Stimulated activated CD4-positive, alpha-beta T cell treated with anti-CD3 and anti-CD28 coated beads, Interleukin-1b, Interleukin-23, amount 100 ng/mL, for 48 hours (primary cell): ENCODE measurements around the gene GLYAT.

Experiments used
- DNase-seq: peaks from one replicate; pipeline ENCODE4 v3.0.0-alpha.2; 2020

GLYAT gene, protein sequence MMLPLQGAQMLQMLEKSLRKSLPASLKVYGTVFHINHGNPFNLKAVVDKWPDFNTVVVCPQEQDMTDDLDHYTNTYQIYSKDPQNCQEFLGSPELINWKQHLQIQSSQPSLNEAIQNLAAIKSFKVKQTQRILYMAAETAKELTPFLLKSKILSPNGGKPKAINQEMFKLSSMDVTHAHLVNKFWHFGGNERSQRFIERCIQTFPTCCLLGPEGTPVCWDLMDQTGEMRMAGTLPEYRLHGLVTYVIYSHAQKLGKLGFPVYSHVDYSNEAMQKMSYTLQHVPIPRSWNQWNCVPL

DNA sequence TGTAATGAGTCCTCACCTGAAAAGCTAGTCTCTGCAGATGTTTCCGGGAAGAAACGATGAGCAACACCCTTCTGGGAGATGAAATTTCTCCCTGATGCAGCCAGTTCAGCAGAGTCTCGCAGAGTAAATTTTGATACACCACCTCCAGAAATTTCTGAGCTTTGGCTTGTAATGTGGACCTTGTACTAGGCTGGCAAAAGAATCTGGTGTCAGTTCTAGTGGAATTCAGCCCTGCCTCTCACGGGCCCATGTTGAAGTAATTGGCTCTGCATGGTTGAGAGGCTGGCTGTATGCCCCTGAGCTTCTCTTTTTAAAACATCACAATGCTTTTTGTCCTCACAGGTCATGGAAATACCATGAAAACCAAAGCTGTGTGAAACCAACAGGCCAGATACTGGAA lies at the start of gene GLYAT:
GLYAT (minus strand) TSS at position 125 of the 400 bp plus-strand sequence. CDS start 7,447 bp downstream, outside the sequence.
- DNase-seq = no peak

GRCh38 chr11:58781345-58781744 lies 49.6 kb upstream of the GLYAT start:
- no peak for DNase-seq

GRCh38 chr11:58780578-58780977 lies 48.8 kb upstream of the GLYAT start:
- DNase-seq = no peak

GRCh38 chr11:58776891-58777710 lies 45.4 kb upstream of the GLYAT start:
- DNase-seq = no peak

DNA sequence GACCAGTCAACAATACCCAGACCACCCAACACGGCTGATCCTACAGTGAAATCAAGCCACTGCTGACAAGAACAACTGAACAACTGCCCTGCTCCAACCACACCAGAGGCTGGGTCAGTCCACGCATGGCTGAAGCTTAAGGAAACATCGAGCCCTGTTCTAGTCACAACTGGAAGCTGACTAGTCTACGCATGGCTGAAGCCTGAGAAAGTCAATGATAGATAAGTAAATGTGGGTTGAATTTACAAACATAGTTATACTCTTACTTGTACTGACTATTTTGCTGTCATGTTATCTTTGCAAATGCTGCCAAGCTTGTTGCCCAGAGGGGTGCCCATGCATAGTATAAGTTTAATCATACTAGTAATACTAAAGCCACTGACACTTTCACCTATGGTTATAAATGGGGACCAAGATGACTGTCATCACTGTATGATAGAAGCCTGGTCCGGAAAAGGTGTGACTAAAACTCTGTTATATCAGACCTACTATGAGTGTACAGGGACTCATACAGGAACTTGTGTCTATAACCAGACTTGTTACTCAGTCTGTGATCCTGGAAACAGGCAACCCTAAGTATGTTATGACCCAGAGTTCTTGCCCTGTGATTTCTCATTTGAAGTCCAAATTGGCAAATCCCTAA lies 43.4 kb upstream of the GLYAT start:
- peak; percentile 22 for DNase-seq

DNA sequence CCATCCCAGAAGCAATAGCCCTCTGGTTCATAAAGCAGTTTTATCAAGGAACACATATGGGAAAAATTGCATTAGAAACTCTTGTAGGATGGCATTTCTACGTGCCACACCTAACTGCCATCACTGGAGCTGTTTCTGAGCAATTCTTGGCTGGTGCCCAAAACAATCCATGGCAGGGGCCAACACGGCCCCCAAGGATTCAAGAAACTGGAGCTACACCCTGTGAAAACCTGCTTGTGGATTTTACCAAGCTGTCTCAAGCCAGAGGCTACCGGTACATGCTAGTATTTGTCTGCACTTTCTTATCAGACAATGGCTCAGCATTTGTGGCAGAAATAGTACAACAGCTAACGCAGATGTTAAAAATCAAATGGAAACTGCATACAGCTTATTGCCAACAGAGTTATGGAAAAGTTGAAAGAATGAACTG lies 42.4 kb upstream of the GLYAT start:
- no peak for DNase-seq

DNA sequence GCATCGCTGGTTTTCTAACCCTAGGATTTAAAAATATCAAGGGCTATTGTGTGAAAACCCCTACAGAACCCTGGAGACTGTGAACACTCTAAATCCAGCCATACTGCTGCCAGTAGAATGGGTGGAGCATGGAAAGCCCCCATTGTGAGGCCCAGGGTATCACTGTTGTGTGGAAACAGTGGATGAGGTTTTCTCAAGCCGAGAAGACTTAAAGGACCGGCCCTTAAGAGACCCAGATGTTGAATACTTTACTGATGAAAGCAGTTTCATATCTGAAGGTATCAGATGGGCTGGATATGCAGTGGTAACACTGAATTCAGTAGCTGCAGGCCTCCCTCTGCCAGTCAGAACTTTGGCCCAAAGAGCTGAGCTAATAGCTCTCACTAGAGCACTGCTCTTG lies 41.6 kb upstream of the GLYAT start:
- DNase-seq = no peak

GRCh38 chr11:58772329-58773285 lies 40.9 kb upstream of the GLYAT start:
- DNase-seq = no peak

- no peak for DNase-seq
Measured at GRCh38 chr11:58771458-58771855, 39.7 kb upstream of the GLYAT start.

DNA sequence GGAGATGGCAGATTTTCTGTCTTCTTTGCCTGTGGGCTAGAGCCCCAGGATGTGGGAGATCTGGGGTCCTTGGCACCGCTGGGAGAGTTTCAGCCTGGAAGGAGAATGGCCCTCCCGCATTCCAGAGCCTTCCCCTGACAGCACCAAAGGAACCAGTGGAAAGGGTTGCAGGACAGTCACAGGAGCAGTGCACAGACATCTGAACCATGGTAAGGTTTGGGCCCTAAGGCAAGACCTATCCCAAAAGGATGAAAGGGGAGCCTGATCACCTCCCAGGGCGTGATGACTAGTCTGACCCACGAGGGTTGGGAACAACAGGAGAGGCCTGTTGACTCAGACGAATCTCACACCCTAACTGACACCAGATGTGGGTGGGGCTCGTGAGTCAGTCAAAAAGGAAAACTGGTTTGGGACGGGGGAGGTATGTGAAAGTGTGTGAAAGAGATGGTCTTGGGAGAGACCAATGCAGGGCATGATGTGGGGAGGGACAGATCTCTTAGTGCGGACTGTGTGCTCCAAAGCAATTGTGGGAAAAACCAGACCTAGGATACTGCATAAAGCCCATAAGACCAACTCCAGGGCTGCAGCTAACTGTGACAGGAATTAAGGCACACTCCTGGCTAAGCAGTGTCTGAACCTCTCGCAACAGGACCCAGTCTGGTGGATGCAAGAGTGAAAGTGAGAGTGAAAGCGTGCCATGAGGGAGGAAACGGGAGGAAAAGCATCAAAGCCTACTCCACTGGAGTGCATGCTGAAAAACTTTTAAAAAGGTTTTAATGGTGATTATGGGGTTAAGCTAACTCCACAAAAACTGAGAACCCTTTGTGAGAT lies 39.1 kb upstream of the GLYAT start:
- no peak for DNase-seq

DNA sequence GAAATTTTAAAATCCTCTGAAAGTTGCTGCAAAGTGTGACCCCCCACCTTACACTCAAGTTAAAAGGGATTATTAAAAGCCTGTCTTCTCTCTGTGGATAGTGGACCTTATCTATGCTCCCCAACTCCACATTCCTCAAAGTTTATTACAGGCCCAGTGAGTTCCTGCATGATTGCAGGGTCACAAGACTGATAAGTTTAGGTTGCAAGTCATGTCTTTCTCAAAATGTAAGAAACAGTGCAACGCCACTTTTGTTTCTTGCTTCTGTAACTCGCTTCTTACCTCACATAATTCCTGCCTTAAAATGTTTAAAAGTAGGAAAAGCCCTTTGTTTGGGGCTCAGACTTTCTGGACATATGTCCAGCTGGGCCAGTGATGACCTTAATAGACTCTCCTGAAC lies 38.4 kb upstream of the GLYAT start:
- no peak for DNase-seq

DNA sequence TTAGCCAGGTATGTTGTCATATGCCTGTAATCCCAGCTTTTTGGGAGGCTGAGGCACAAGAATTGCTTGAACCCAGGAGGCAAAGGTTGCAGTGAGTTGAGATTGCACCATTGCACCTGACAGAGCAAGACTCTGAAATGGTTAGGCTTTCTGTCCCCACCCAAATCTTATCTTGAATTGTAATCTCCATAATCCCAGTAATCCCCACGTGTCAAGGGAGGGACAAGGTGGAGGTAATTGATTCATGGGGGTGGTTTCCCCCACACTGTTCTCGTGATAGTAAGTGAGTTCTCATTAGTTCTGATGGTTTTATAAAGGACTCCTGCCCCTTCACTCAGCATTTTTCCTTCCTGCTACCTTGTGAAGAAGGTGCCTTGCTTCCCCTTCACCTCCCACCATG lies 37.6 kb upstream of the GLYAT start:
- no peak for DNase-seq

DNA sequence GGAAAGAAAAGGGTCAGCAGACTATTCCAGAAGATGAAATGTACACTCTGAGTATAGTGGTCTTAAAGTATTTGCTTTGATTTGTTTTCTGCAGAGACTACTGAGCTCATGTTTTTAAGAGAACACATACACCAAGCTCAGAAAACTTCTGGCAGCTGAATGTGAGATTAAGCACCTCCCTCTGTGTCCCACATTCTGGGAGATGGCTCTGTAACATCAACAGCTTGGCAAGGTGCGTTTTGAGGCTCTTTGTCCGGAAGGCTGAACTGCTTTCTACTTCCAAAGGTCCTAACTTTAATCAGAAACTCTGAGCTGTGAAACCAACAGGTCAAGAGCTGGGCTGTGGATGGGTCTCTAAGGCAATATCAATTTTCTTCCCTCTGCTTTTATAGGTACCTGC lies 36.4 kb upstream of the GLYAT start:
- DNase-seq = no peak

- DNase-seq = no peak
Measured at GRCh38 chr11:58765078-58765477, 33.3 kb upstream of the GLYAT start.

DNA sequence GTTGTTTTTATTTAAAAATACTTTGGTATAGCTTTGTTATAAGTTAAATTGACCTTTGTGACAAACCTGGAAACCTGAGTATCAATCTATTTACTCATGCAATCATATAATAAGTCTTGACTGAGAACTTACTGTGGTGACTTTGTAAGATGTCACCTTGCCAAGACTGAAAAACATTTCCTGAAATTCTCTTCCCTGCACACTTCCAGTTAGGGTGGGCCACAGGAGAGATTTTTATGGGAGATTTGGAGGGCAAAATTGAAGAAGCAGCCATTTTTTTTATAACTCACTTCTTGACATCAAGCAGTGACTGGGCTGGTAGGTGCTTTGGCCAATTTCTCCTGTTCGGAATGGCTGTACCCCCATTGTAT lies 31.4 kb upstream of the GLYAT start:
- DNase-seq = no peak

DNA sequence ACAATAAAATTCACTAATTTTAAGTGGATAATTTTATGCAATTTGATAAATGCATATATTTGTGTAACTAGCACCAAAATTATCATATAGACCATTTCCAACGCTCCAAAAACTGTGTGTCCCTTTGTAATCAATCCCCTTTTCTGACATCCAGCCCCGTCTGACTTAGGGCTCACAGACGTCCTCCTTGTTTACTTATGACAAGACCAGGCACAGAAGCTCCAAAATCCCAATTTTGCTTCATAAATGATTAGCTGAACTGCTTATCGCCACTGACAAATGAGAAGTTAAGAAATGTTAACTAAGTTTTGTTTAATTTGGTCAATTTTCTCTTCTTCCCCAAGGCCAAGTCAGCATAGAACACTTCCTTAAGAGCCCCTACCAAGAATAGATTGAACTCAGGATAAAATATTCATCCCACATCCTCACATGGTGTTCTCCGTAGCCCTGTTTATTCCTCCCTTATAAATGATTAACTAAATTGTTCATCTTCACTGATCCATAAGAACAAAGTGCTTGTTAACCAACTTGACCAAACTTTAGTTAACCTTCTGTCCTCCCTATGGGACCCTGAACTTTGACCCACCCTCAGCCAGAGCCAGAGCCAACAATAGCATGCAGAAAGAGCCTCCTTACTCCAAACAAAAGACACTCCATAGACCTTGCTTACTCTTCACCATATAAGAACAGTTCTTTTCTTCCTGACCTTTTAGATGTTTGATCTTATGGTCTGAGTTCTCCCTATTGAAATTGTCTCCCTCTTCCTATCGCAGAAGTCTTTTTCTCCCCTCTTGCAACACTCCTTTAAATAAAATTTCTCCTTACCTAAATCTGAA lies 30.8 kb upstream of the GLYAT start:
- DNase-seq = no peak

- no peak for DNase-seq
Measured at GRCh38 chr11:58757439-58757838, 25.7 kb upstream of the GLYAT start.

- DNase-seq = no peak
Measured at GRCh38 chr11:58745705-58746364, 14.1 kb upstream of the GLYAT start.

DNA sequence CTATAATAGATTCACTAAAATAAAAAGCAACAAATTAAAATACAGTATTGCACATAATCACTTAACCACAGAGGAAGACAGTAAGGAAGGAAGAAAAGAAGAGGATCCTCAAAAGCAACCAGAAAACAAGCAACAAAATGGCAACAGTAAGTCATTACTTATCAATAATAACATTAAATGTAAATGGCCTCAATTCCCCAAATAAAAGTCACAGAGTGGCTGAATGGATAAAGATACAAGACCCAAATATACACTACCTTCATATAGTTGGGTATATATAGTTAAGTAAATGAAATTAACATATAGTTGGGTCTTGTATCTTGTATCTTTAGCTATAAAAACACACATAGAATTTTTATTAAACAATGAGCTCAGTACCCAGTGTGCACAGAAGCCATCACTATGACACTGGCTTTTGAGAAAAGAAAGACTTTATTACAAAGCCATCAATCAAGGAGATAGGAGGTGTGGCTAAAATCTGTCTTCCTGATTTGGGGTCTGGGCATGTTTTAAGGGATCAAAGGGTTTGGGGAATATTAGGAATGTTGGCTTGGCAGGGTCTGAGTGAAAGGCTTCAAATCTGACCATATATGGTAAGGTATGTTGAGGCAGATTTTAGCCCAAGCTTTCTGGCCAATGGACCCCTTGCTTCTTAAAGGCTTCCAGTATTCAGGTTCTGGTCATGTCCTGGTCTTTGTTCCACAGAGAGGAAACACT lies 13.4 kb upstream of the GLYAT start:
- no peak for DNase-seq
